Natural killer cell (primary cell): ENCODE results near the gene TDRD9. TPM values are rescaled to one million over a fixed set of nuclear protein-coding genes. Genes with fewer than 3 reads are reported as not detected.

Experiments used
- ATAC-seq, 3 donors: fragments of 150-1000 bp in 2 of 3; fragments of 200-7000 bp in 1 of 3; cut with Tn5 transposase; 1 replicate in 1 of 3; 2 replicates in 2 of 3; pipeline ENCODE4 v1.10.0; 2021; ENCODE audit warnings: mild to moderate bottlenecking in 2 of 3, moderate library complexity in 2 of 3
- DNase-seq, 2 donors: peaks; one replicate each; pipeline versions ENCODE4 v3.0.0 to v3.0.0-alpha.2; 2013 to 2021; ENCODE audit warnings: mixed read lengths in 1 of 2
- H3K27ac ChIP-seq: one replicate; pipeline ENCODE4 v1.5.1; 2013; ENCODE audit warnings: mild to moderate bottlenecking, low read length
- H3K27me3 ChIP-seq: one replicate; pipeline ENCODE4 v1.6.1; 2013; ENCODE audit warnings: low read length; ENCODE audit not compliant: control insufficient read depth, insufficient read depth
- H3K36me3 ChIP-seq: one replicate; pipeline ENCODE4 v1.6.1; 2013; ENCODE audit warnings: low read length; ENCODE audit not compliant: control insufficient read depth, insufficient read depth
- H3K4me1 ChIP-seq: one replicate; pipeline ENCODE4 v1.6.1; 2013; ENCODE audit warnings: low read length; ENCODE audit not compliant: control insufficient read depth, insufficient read depth
- H3K4me3 ChIP-seq: one replicate; pipeline ENCODE4 v1.5.1; 2013; ENCODE audit warnings: low read length
- H3K9me3 ChIP-seq: one replicate; pipeline ENCODE4 v1.6.1; 2013; ENCODE audit warnings: low read length; ENCODE audit not compliant: control insufficient read depth, insufficient read depth
- H3K27ac Mint-ChIP-seq, 2 donors: one replicate each; pipeline ENCODE4 v1.8.0; 2022; ENCODE audit warnings: mild to moderate bottlenecking in 2 of 2, mixed read lengths in 2 of 2, moderate library complexity in 1 of 2
- H3K27me3 Mint-ChIP-seq, 2 donors: one replicate each; pipeline ENCODE4 v1.8.0; 2022; ENCODE audit warnings: low read depth in 2 of 2, mixed read lengths in 2 of 2
- H3K36me3 Mint-ChIP-seq: one replicate; pipeline ENCODE4 v1.8.0; 2022; ENCODE audit warnings: mixed read lengths
- H3K4me1 Mint-ChIP-seq, 2 donors: one replicate each; pipeline ENCODE4 v1.8.0; 2022; ENCODE audit warnings: mixed read lengths in 2 of 2
- H3K4me3 Mint-ChIP-seq: one replicate; pipeline ENCODE4 v1.8.0; 2022; ENCODE audit warnings: mild to moderate bottlenecking, moderate library complexity, mixed read lengths
- H3K9me3 Mint-ChIP-seq, 2 donors: one replicate each; pipeline ENCODE4 v1.8.0; 2022; ENCODE audit warnings: mixed read lengths in 2 of 2
- CTCF ChIP-seq: fragments of 200-600 bp; IDR thresholded peaks from one replicate; pipeline ENCODE4 v1.8.0; 2022; ENCODE audit warnings: antibody characterized with exemption
- WGBS: methylation state at CpG from one replicate; pipeline ENCODE4 v1.1.7; 2013; ENCODE audit warnings: missing lambda C conversion rate; ENCODE audit not compliant: insufficient coverage; 5-methylcytosine and 5-hydroxymethylcytosine counted together
- intact Hi-C: fragments of 100-400 bp; cut with micrococcal nuclease; formaldehyde crosslinking; loops from one replicate; pipeline ENCODE4 v1.14.2; 2022
- total RNA-seq, 4 donors: library from RNA; stranded (reverse); fragments of 120-200 nt in 1 of 4; gene quantifications; one replicate each; pipeline versions ENCODE4 v1.2.3 to v1.2.4, GENCODE V29; 2013 to 2022

The TDRD9 gene
- total RNA-seq, 3 donors from 2014 or later (not counting 1 experiment from before 2014, with no cell fraction given) = 0.75 to 2.2 (median 1.4) TPM

- ATAC-seq (no peak), DNase-seq (no peak)
- Histone ChIP-seq H3K4me1 (peaks cover 5% of the 10 kb centered on the region), H3K27ac (no peak overlapping the region), H3K27me3 (no peaks in the 10 kb centered on the region), H3K36me3 (no peaks in the 10 kb centered on the region), H3K9me3 (no peaks in the 10 kb centered on the region), H3K4me3 (no peak overlapping the region)
- no peak overlapping the region for H3K27ac Mint-ChIP-seq
- no peaks in the 10 kb centered on the region for H3K4me1 Mint-ChIP-seq
- no peak for TF ChIP-seq CTCF
- no peaks in the 10 kb centered on the region for H3K36me3 Mint-ChIP-seq
- no peaks in the 10 kb centered on the region for H3K9me3 Mint-ChIP-seq
- intact Hi-C loops = no loop called here
- no peak overlapping the region for H3K4me3 Mint-ChIP-seq
- no peaks in the 10 kb centered on the region for H3K27me3 Mint-ChIP-seq
- 88% methylated on average over 27 of the region's 27 CpGs for WGBS
Measured at GRCh38 chr14:103897075-103897947, 30.9 kb upstream of the TDRD9 start.

GRCh38 chr14:103898204-103898603 is 30.1 kb upstream of the TDRD9 start:
- Histone ChIP-seq H3K27me3 (no peaks in the 10 kb centered on the region), H3K4me3 (no peak overlapping the region), H3K4me1 (peaks cover 5% of the 10 kb centered on the region), H3K9me3 (no peaks in the 10 kb centered on the region), H3K36me3 (no peaks in the 10 kb centered on the region), H3K27ac (no peak overlapping the region)
- no peak for TF ChIP-seq CTCF
- DNase-seq (no peak), ATAC-seq (no peak)
- Mint-ChIP-seq H3K36me3 (no peaks in the 10 kb centered on the region), H3K27ac (no peak overlapping the region), H3K9me3 (no peaks in the 10 kb centered on the region), H3K27me3 (no peaks in the 10 kb centered on the region), H3K4me1 (no peaks in the 10 kb centered on the region), H3K4me3 (no peak overlapping the region)
- intact Hi-C loops = no loop called here
- WGBS = 80% methylated on average over 3 of the region's 4 CpGs

GRCh38 chr14:103898711-103899110 is 29.5 kb upstream of the TDRD9 start:
- Histone ChIP-seq H3K36me3 (no peaks in the 10 kb centered on the region), H3K4me1 (peaks cover 5% of the 10 kb centered on the region), H3K27me3 (no peaks in the 10 kb centered on the region), H3K9me3 (no peaks in the 10 kb centered on the region), H3K27ac (no peak overlapping the region), H3K4me3 (no peak overlapping the region)
- H3K27ac Mint-ChIP-seq = no peak overlapping the region
- WGBS = 92% methylated on average over 9 of the region's 9 CpGs
- DNase-seq = no peak
- no peaks in the 10 kb centered on the region for H3K9me3 Mint-ChIP-seq
- H3K4me3 Mint-ChIP-seq = no peak overlapping the region
- no peaks in the 10 kb centered on the region for H3K36me3 Mint-ChIP-seq
- H3K27me3 Mint-ChIP-seq = peaks cover 2% of the 10 kb centered on the region in 2 donors
- no peak for TF ChIP-seq CTCF
- no peak for ATAC-seq
- intact Hi-C loops = no loop called here
- H3K4me1 Mint-ChIP-seq = no peaks in the 10 kb centered on the region
